DND-41 (cell line): Measurements from ENCODE around the gene KAZALD1.

ENCODE experiments used
- EZH2 ChIP-seq: IDR thresholded peaks from 3 replicates; pipeline ENCODE4 v1.6.1; 2012; ENCODE audit warnings: borderline replicate concordance, low read depth, mild to moderate bottlenecking, moderate library complexity, low read length, inconsistent platforms; ENCODE audit not compliant: severe bottlenecking
- TF ChIP-seq, protein P1 (sequence below): IDR thresholded peaks from 2 replicates; pipeline ENCODE4 v1.5.1; 2012; ENCODE audit warnings: borderline replicate concordance, low read length, moderate library complexity, mild to moderate bottlenecking; ENCODE audit not compliant: poor library complexity, severe bottlenecking; ENCODE audit errors: extremely low read depth

DNA sequence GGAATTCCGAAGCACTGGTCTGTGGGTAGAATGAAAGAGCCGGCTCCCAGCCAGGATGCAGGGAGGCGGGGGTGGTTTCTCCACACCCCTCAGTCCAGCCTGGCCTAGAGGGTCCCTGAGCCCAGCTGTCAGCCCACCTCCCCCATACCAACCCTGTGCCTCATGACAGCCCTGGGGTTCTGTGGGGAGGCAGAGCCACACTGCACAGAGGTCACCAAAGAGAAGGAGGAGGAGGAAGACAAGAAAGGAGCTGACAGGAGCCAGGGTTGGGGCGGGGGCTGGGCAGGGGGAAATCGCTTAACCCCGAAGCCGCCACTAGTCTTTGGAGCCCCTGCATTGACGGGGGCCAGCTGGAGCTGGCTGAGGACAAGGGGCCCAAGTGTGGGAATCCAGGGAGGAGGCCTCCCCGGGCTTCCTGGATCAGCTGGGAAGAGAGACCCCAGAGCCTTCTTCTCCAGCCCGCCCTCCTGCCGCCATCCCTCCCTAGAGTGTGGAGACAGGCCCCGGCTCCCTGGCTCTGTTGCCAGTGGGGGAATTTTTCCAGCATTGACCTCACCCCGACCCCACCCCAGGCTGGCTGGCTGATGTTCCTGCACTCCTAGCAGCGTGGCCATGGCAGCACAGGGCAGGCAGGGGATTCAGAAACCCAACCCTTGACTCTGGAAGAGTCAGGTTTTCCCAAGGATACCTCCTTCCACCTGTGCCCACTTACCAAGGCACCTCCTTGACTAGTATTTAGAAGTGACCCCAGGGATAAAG, 32.5 kb downstream of the KAZALD1 start:
- TF ChIP-seq, protein P1, sequence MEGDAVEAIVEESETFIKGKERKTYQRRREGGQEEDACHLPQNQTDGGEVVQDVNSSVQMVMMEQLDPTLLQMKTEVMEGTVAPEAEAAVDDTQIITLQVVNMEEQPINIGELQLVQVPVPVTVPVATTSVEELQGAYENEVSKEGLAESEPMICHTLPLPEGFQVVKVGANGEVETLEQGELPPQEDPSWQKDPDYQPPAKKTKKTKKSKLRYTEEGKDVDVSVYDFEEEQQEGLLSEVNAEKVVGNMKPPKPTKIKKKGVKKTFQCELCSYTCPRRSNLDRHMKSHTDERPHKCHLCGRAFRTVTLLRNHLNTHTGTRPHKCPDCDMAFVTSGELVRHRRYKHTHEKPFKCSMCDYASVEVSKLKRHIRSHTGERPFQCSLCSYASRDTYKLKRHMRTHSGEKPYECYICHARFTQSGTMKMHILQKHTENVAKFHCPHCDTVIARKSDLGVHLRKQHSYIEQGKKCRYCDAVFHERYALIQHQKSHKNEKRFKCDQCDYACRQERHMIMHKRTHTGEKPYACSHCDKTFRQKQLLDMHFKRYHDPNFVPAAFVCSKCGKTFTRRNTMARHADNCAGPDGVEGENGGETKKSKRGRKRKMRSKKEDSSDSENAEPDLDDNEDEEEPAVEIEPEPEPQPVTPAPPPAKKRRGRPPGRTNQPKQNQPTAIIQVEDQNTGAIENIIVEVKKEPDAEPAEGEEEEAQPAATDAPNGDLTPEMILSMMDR: no peak
- TF ChIP-seq EZH2: no peak
